ENCODE data around the gene RAB22A.
"Not testable (repeated sequence)": the region's sequence is repeated elsewhere in the genome, so short reads cannot be mapped to it uniquely, and the experiment has no call there.

RAB22A gene

GRCh38 chr20:58407966-58408557, 98.5 kb downstream of the RAB22A start:
- no peak overlapping the region for H3K4me3 ChIP-seq (ENCODE audit: low read depth, low read length)
- no peak for DNase-seq (ENCODE audit: low read depth)
- TF ChIP-seq CTCF (IDR thresholded peaks at IDR 0.05; ENCODE audit: low read depth, low read length), result no peak
- no peak for TF ChIP-seq POLR2A (IDR thresholded peaks at IDR 0.05; ENCODE audit: extremely low read depth, insufficient read length)
- no peak for TF ChIP-seq MAX (IDR thresholded peaks at IDR 0.05; ENCODE audit: low read depth, low read length)
- TF ChIP-seq MYC (IDR thresholded peaks at IDR 0.05; ENCODE audit: low read depth, low read length), result no peak

- TF ChIP-seq MAX (IDR thresholded peaks at IDR 0.05; ENCODE audit: low read depth, low read length) (no peak), POLR2A (IDR thresholded peaks at IDR 0.05; ENCODE audit: extremely low read depth, insufficient read length) (no peak), MYC (IDR thresholded peaks at IDR 0.05; ENCODE audit: low read depth, low read length) (no peak), CTCF (IDR thresholded peaks at IDR 0.05; ENCODE audit: low read depth, low read length) (no peak)
- no peak overlapping the region for H3K4me3 ChIP-seq (ENCODE audit: low read depth, low read length)
- DNase-seq (ENCODE audit: low read depth), result no peak
These were observed 99.2 kb downstream of the RAB22A start for GRCh38 chr20:58408603-58409246.

GRCh38 chr20:58414216-58414615, 104.7 kb downstream of the RAB22A start:
- not testable (repeated sequence) for H3K4me3 ChIP-seq (ENCODE audit: low read depth, low read length); DNase-seq (ENCODE audit: low read depth)

- not testable (repeated sequence) for DNase-seq (ENCODE audit: low read depth); H3K4me3 ChIP-seq (ENCODE audit: low read depth, low read length)
These were observed 105.3 kb downstream of the RAB22A start for GRCh38 chr20:58414786-58415185.

- no peak overlapping the region for H3K4me3 ChIP-seq (ENCODE audit: low read depth, low read length)
- DNase-seq (ENCODE audit: low read depth), result no peak
- TF ChIP-seq MYC (IDR thresholded peaks at IDR 0.05; ENCODE audit: low read depth, low read length), result no peak
- TF ChIP-seq POLR2A (IDR thresholded peaks at IDR 0.05; ENCODE audit: extremely low read depth, insufficient read length), result no peak
- TF ChIP-seq CTCF (IDR thresholded peaks at IDR 0.05; ENCODE audit: low read depth, low read length), result no peak
- TF ChIP-seq MAX (IDR thresholded peaks at IDR 0.05; ENCODE audit: low read depth, low read length), result no peak
These were observed 106.5 kb downstream of the RAB22A start for GRCh38 chr20:58416057-58416456.

GRCh38 chr20:58416835-58417234, 107.3 kb downstream of the RAB22A start:
- no peak for DNase-seq (ENCODE audit: low read depth)
- TF ChIP-seq MAX (IDR thresholded peaks at IDR 0.05; ENCODE audit: low read depth, low read length) (no peak), MYC (IDR thresholded peaks at IDR 0.05; ENCODE audit: low read depth, low read length) (no peak), POLR2A (IDR thresholded peaks at IDR 0.05; ENCODE audit: extremely low read depth, insufficient read length) (no peak), CTCF (IDR thresholded peaks at IDR 0.05; ENCODE audit: low read depth, low read length) (no peak)
- no peak overlapping the region for H3K4me3 ChIP-seq (ENCODE audit: low read depth, low read length)
